GM18909 (cell line): Measurements from ENCODE around the gene DLGAP1.
"Not testable (repeated sequence)": the region's sequence is repeated elsewhere in the genome, so short reads cannot be mapped to it uniquely, and the experiment has no call there.

Experiments
- ATAC-seq: cut with Tn5 transposase; IDR thresholded peaks from one replicate; pipeline ENCODE4 v1.9.1; 2021; ENCODE audit warnings: mild to moderate bottlenecking; ENCODE audit not compliant: unreplicated experiment, poor library complexity

Gene DLGAP1

DNA sequence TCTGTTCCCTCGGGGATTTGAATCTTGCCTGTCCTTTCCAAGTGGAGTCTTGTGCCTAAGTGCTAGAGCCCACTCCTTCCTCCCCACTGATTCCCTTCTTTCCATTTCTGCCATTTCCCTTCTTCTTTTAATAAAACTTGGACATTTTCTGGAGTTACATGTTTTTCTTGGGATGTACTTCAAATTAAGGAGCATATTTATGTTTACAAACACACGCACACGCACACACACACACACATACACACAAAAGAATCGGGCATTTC lies 850.9 kb downstream of the DLGAP1 start:
- ATAC-seq: no peak

DNA sequence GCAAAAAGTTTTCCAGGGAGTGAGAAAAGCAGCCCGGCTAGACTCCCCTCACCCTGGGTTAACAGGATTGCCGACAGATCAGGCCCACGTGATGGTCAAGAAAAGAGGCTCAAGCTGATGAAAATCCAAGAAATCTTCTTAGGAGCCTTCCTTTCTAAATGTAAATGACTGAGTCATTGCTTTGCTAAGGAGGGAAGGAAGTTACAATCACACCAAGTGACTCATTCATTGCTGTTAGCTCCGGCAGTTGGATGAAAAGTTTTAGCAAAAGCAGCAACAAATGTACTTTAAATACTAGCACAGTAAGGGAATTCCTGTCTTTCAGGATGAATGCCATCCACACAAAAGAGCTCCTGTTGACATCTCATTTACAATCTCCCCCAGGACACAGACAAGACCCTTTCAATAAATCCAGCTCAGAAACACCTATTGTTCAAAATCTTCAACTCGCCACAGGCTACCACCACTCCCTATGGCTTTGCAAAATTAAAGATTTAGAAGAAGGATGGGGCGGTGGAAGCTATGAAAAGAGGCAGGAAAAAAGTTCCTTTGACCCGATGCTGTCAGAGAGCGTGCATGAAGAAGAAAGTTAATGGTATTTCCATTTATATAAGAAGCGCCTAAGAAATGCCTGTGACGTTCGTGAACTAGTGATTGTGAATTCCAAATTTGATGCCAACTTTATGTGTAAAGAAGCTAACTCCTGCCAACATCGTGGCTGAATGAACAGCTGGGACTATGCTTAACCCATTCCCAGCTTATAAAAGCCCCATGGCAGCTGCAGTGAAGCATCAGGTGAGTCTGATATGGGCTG lies 851.5 kb downstream of the DLGAP1 start:
- no peak for ATAC-seq

DNA sequence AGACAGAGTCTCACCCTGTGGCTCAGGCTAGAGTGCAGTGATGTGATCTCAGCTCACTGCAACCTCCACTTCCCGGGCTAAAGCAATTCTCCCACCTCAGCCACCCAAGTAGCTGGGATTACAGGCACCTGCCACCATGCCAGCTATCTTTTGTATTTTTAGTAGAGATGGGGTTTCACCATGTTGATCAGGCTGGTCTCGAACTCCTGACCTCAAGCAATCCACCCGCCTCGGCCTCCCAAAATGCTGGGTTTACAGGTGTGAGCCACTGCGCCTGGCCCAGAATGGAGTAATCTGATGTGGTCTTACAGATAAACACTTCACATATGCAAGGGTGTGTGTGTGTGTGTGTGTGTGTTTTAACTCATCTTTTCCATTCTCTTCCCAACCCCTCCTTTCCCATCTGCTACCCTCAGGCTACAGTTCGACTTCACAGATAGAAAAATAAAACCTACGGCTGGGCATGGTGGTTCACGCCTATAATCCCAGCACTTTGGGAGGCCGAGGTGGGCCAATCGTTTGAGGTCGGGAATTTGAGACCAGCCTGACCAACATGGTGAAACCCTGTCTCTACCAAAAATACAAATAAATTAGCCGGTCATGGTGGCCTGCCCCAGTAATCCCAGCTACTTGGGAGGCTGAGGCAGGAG lies 853.9 kb downstream of the DLGAP1 start:
- ATAC-seq: not testable (repeated sequence)

DNA sequence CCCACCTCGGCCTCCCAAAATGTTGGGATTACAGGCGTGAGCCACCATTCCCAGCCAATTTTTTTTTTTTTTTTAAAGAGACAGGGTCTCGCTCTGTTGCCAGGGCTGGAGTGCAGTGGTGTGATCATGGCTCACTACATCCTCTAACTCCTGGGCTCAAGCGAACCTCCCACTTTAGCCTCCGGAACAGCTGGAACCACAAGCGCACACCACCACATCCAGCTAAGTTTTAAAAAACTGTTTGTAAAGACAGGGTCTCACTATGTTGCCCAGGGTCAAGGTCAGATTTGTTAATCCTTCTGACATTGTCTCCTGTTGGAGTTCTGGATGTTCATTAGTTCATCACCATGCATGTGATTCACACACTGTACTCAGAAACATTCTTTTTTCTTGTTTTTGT lies 855.2 kb downstream of the DLGAP1 start:
- ATAC-seq: no peak

DNA sequence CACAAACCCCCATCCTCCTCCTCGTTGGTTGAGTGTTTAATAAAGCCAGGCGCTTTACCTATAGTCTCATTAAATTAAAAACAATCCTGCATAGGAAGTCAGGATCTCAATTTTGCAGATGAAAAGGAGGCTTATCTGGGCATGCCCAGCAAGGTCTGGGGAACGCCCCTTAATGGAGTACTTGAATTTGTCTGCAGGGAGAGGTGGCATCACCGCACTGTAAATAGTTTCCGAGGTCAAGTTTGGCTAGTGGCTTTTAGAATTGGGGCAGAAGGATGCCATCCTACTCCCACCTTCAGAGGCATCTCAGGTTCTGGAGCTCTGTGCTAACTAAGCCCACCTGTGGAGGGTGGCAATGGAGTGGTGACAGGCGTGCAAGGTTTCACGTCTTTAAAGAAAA lies 855.9 kb downstream of the DLGAP1 start:
- ATAC-seq: no peak

DNA sequence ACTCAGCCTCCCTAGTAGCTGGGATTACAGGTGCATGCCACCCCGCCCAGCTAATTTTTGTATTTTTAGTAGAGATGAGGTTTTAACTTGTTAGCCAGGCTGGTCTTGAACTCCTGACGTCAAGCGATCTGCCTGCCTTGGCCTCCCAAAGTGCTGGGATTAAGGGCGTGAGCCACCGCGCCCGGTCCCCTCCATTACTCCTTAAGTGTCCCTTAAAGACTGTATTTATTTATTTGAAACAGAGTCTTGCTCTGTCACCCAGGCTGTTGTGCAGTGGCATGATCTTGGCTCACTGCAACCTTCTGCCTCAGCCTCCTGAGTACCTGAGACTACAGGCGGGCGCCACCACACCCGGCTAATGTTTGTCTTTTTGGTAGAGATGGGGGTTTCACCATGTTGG lies 856.5 kb downstream of the DLGAP1 start:
- ATAC-seq: no peak

DNA sequence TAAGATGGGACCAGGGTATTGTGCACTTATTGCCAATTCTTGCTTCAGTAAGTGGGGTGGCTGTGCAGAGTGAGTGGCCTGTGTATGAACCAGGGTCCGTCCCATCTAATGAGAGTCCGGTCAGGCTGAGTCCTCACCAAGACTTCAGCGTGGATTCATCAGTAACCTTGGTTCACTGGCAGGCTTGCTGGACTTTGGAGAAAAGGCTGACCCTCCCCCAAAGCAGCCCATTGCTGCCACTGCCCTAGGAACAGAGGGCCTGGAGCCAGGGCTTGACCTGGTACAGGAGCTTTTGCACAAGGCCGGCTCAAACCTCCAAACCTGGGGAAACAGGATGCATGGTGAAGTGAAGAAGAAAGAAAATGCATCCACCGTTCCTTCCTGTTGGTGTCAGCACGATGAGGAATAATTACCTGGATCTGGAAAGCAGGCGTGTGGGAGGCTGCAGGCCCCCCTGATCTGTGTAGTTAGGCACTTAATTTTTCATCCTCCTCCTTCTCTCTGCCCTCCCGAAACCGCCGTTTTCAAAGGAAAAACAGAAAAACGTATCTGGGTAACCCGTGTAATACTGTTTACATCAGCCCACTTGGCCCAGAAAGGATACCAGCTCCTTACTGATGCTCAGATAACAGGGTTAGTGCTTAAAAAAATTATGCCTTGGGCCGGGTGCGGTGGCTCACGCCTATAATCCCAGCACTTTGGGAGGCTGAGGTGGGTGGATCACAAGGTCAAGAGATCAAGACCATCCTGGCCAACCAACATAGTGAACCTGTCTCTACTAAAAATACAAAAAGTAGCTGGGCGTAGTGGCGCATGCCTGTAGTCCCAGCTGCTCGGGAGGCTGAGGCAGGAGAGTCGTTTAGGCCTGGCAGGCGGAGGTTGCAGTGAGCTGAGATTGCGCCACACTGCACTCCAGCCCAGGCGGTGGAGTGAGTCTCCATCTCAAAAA lies 857.4 kb downstream of the DLGAP1 start:
- no peak for ATAC-seq

DNA sequence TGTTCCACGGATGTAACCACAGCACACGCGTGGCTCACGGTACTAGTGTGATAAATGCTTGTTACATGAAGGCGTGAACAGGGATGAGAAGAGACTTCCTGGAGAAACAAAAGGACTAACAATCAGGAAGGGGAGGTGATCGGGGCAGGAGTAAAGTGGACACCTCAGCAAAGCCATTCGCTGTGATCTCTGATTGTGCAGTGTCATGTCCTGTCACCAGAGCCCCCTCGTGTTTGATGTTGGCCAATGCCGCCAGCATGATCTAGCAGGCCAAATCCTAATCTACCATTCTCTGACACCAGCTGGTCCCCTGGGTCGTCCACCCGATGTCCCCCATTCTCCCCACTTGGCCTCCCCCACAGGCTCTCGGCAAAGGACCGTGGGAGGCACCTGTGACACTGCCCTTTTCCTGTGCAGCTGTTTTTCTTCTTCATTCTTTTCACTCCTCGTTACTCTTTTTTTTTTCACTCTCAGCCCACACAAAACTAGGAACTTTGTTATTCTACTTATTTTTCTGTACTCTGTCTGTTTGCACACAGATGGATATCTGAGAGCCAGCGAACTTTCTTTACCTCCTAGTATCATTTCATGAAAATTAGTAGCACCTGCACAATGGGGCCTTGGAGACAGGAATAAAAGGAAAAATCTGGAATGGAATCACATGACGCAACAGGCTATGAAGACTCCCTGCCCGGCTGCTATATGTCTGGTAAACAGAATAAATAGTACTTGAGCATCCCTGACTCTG lies 858.3 kb downstream of the DLGAP1 start:
- ATAC-seq: peak; percentile 38

DNA sequence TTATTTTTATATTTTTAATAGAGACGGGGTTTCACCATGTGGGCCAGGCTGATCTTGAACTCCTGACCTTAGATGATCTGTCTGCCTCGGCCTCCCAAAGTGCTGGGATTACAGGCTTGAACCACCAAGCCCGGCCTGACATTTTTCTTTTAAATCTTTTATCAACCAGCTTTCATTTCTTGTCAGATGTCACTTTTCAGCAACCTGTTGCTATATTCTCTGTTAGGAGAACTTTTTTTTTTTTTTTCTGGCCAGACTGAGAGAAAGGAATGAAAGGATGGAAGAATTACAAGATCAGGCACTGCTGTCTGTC lies 858.8 kb downstream of the DLGAP1 start:
- no peak for ATAC-seq

DNA sequence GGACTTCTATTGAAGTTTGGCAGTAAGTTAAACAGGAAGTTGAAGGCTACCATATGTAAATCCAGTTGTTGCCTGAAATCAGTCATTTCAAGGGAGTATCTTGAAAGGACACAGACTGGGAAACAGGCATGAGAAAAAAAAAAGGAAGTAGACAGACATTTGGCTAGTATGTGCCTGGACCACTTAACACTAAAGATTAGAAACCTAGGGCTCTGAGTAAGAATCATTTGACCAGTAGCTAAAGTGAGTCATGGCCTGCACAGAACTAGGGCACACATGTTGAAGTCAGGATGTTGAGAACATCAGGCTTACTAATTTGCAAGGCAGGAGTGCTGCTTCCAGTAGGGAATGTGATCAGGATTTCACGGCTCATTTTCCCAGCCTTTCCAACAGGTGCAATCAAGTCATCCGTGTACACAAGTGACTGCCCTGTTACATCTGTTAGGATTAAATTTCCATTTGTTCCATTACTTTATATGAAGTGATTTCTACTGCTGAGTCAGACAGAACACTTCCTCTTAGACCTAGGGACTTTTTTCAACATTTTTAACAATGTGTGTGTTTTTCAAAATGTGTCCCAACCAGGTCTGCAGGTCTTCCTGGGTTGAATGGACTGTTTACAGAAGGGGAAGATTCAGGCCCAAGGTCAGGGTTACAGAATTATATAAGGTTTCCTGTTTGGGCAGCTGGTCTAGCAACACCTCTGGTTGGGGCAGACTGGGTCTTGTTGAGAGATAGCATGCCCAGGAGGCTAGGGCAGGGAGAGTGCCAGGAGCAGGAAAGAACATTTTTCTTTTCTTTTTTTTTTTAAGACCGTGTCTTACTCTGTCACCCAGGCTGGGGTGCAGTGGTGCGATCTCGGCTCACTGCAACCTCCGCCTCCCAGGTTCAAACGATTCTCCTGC lies 859.5 kb downstream of the DLGAP1 start:
- peak; percentile 49 for ATAC-seq

DNA sequence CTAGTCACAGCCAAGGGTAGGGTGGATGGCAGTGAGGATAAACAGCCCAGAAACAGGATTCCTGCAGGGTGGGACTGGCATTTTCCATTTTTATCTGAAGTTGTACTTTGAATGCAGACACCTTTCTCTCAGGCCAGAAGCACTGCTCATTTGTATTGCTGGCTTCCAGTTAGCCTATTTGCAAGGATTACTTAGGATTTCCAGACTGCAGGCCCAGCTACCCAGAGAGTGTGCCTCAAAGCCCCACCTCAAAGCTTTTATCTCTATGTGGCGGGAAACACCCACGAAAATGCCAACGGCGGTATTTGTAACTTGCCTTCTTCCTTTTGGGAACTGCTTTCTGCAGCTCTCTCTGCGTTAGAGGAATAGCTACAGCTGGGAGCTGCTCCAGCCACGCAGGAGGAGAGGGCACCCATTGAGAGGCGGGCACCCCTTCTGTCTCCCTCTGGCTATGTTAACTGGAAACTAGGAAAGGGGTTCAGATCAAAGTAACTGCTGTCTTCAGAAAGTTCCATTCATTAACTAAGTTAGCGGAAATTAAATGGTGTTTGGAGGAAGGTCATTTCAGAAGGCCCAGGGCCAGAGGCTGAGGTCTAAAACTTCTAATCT lies 860.2 kb downstream of the DLGAP1 start:
- no peak for ATAC-seq

DNA sequence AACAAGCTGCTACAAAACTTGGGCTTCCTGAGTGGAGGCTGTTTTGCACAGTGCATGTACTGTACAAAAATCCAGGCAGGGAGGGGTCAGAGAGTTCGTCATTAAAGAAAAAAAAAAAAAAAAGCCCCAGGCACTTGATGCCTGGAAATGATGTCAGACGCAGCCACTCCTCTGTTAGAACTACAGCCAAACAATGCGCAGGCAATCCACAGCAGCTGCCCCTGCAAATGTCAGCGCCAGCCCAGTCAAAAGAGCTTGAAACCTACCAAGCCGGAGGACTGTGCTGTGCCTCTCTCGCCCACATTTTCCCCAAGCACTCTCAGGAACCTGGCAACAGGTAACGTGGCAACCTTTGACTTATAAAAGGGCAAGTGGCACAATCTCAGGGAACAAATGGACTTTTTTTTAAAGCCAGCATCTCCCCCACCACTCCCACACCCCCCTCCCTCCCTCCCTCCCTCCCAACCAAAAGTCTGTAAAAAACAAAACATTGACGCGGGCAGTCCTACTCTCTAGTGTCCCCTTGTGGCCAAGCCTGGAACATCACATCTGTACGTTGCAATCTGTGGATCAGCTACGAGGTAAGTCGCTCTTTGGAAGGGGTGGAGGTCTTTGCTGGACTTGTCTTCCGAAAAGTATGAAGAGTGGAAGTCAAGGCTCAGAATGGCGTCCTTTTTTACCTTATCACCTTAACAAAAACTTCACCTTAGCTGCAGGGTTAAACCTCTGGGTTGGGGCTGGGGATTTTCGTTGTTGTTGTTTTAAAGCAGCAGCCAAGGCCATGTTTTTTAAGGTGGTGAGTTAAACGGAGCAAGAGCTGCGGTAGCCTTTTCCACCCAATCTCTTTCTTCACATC lies 861.0 kb downstream of the DLGAP1 start:
- ATAC-seq: peak; percentile 77

DNA sequence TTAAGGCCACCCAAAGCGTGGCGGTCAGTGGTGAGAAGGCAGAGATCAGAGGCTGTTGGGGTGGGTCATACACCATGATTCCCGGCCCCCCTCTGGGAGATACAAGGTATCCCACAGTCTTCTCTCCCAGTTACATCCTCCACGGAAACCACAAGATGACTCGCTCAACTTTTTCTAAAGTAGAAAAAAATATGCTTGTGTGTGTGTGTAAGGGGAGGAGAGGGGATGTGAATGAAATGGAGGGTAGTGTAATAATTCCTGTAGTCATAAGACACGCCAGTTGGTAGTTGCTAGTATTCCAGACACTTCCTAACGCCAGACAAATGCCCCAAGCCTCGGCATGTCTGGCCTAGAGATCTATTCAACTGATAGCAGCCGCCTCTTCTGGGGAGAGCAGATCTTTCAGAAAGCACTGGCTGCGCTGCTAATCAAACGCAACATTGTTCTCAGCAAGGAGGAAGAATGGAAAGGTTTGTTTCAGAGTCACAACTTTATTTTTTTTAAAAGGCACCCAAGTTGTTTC lies 861.7 kb downstream of the DLGAP1 start:
- peak; percentile 12 for ATAC-seq

DNA sequence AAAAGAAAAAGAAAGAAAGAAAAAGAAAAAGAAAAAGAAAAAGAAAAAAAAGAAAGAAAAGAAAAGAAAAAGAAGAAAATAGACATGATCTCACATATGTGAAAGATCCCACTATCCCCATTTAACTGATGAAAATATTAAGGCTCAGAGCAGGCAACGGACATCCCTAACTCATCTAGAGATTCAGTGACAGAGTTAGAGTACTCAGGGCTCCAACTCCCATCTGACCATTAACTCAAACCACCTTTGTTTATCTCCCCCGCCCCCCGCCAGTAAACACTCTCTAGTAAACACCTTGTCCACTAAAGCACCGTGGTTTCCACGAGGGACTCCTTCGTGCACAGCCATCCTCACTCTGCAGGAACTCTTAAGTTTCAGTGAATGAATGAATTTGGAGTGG lies 862.2 kb downstream of the DLGAP1 start:
- ATAC-seq: no peak

DNA sequence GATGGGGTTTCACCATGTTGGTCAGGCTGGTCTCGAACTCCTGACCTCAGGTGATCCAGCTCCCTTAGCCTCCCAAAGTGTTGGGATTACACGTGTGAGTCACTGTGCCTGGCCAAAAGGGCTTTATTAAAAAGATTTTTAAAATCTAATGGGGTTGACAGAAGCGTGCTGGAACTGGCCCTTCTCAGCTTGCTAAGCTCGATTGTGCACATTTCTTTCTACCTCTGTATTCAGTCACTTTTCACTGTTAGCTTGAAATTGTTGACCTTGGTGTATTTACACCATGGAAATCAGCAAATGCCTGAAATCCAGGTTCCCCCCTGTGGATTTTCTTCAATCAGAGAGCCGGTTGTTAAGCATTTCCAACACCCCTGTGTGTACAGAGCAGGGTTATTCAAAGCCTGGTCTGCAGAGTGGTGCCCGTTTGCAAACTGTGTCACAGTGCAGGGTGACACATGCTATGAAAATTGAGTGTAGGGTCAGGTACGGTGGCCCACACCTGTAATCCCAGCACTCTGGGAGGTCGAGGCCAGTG lies 864.9 kb downstream of the DLGAP1 start:
- no peak for ATAC-seq

DNA sequence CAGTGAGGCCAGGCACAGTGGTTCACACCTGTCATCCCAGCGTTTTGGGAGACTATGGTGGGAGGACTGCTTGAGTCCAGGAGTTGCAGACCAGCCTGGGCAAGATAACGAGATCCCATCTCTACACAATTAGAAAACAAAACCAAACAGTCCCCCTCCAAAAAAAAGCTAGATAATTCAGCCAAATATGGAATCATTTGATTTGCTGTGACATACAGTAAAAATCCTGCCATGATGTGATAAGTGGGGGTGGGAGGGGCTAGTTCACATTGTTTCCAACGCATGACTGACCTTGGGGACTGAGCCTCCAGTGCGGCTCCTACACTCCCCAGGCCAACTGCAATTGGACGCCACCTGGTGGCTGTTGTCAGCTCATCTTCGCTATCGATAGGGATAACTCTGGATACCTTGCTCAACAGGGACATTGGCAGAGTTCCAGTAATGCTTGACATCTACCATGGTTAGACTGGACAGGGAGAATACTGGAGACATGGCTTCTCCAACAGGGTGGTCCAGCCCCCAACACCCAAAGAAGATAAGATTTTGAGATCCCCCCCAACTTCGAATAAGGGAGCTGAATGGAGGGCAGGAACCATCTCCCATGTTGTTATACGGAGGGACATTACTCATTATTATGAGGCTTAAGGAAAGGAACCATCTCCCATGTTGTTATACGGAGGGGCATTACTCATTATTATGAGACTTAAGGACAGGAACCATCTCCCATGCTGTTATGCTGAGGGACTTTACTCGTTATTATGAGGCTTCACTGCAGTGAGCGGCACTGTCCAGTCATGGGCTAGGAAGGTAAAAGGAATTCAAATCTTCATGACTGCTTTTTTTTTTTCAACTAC lies 869.2 kb downstream of the DLGAP1 start:
- peak; percentile 8 for ATAC-seq

DNA sequence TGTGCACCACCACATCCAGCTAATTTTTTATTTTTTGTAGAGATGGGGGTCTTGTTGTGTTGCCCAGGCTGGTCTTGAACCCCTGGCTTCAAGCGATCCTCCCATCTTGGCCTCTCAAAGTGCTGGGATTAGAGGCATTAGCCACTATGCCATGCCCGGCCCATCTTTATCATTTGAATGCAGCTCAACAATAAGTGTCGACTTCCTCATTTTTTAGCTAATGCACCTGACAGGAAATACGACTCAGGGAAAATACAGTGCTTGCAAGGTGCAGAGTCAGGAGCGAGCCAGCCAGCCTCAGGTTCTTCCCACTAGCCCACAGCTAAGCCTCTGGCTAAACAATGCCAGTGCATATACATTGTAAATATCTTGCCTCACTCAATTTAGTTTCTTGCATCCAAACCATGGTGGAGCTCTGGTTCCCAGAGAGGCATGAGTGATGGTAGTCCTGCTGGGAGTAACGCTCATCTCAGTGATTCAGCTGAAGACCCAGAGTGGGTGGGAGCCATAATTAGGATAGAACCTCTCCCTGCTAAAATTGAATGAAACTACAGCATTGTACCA lies 870.1 kb downstream of the DLGAP1 start:
- ATAC-seq: no peak
